K562 (cell line): Measurements from ENCODE around the gene CYP11A1. TPM values are rescaled to one million over a fixed set of nuclear protein-coding genes. Genes with fewer than 3 reads are reported as not detected.

ENCODE experiments used
- BMI1 ChIP-seq: fragments of 150-350 bp; IDR thresholded peaks from 2 replicates; pipeline ENCODE4 v1.6.1; 2014; ENCODE audit warnings: low read length
- CC2D1A ChIP-seq: fragments of 450-650 bp; IDR thresholded peaks from 2 replicates; pipeline ENCODE4 v1.6.1; 2017; ENCODE audit warnings: mild to moderate bottlenecking
- DPF2 ChIP-seq: fragments of 450-650 bp; IDR thresholded peaks from 2 replicates; pipeline ENCODE4 v1.6.1; 2016
- FOXP1 ChIP-seq: sonication (generic); formaldehyde crosslinking; IDR thresholded peaks from 2 replicates; pipeline ENCODE4 v1.8.0; 2022; ENCODE audit warnings: mild to moderate bottlenecking, missing genetic modification reagents
- GABPB2 ChIP-seq: fragments of 250-450 bp; sonication (Bioruptor Pico); conservative IDR thresholded peaks from 2 replicates; pipeline ENCODE4 v1.5.1; 2021; ENCODE audit warnings: mild to moderate bottlenecking
- GTF2A2 ChIP-seq: IDR thresholded peaks from 2 replicates; pipeline ENCODE4 v1.6.1; 2016; ENCODE audit warnings: mild to moderate bottlenecking, missing genetic modification characterization, missing compliant biosample characterization
- HDAC6 ChIP-seq: IDR thresholded peaks from 2 replicates; pipeline ENCODE4 v1.6.1; 2012; ENCODE audit warnings: low read depth, mild to moderate bottlenecking, control low read depth, inconsistent platforms, low read length, moderate library complexity
- HMGN3 ChIP-seq: IDR thresholded peaks from 2 replicates; pipeline ENCODE4 v1.6.1; 2011; ENCODE audit warnings: borderline replicate concordance, low read depth, mild to moderate bottlenecking, mixed read lengths, low read length; ENCODE audit not compliant: insufficient read length; ENCODE audit errors: extremely low read depth
- KDM4B ChIP-seq, 2 experiments: fragments of 450-650 bp in 1 of 2; sonication (generic) in 1 of 2; IDR thresholded peaks; 2 replicates each; pipeline ENCODE4 v1.6.1; 2016 to 2017; ENCODE audit warnings: borderline replicate concordance in 2 of 2, antibody characterized with exemption in 1 of 2, low read depth in 1 of 2, mild to moderate bottlenecking in 1 of 2
- POLR2H ChIP-seq: IDR thresholded peaks from 2 replicates; pipeline ENCODE4 v1.6.1; 2016; ENCODE audit warnings: missing genetic modification characterization, low read depth, mild to moderate bottlenecking, control low read depth, missing compliant biosample characterization, moderate library complexity
- PTBP1 ChIP-seq: fragments of 200-400 bp; formaldehyde crosslinking; IDR thresholded peaks from 2 replicates; pipeline ENCODE4 v1.6.1; 2017; ENCODE audit warnings: low read depth, low read length
- RBBP5 ChIP-seq: fragments of 200-600 bp; sonication (generic); IDR thresholded peaks from 2 replicates; pipeline ENCODE4 v1.6.1; 2012; ENCODE audit warnings: borderline replicate concordance, mild to moderate bottlenecking, low read length, control low read depth, inconsistent platforms; ENCODE audit not compliant: insufficient read depth, poor library complexity, severe bottlenecking
- RBM14 ChIP-seq: fragments of 200-400 bp; formaldehyde crosslinking; IDR thresholded peaks from 2 replicates; pipeline ENCODE4 v1.6.1; 2018; ENCODE audit warnings: low read depth, mild to moderate bottlenecking, low read length, moderate library complexity, borderline replicate concordance; ENCODE audit not compliant: insufficient read depth
- RBM25 ChIP-seq: fragments of 200-400 bp; formaldehyde crosslinking; IDR thresholded peaks from 2 replicates; pipeline ENCODE4 v1.6.1; 2018; ENCODE audit warnings: low read length, low read depth, moderate library complexity; ENCODE audit not compliant: severe bottlenecking
- SIN3B ChIP-seq: fragments of 450-650 bp; IDR thresholded peaks from 2 replicates; pipeline ENCODE4 v1.6.1; 2017; ENCODE audit warnings: low read depth, mild to moderate bottlenecking, moderate library complexity
- SMARCA5 ChIP-seq: fragments of 450-650 bp; IDR thresholded peaks from 2 replicates; pipeline ENCODE4 v1.6.1; 2016
- TFAM ChIP-seq: fragments of 250-450 bp; sonication (Bioruptor Pico); conservative IDR thresholded peaks from 2 replicates; pipeline ENCODE4 v1.5.0; 2021; ENCODE audit warnings: mild to moderate bottlenecking, moderate library complexity
- U2AF2 ChIP-seq: fragments of 200-400 bp; formaldehyde crosslinking; optimal IDR thresholded peaks from 2 replicates; pipeline ENCODE3; 2017; ENCODE audit warnings: low read depth, mild to moderate bottlenecking, low read length
- ZC3H8 ChIP-seq: fragments of 450-650 bp; IDR thresholded peaks from 2 replicates; pipeline ENCODE4 v1.6.1; 2017
- ZFX ChIP-seq: sonication (generic); formaldehyde crosslinking; IDR thresholded peaks from 2 replicates; pipeline ENCODE4 v1.8.0; 2022; ENCODE audit warnings: mild to moderate bottlenecking, missing genetic modification reagents, moderate library complexity
- ZKSCAN1 ChIP-seq: fragments of 150-350 bp; IDR thresholded peaks from 2 replicates; pipeline ENCODE4 v1.6.1; 2016; ENCODE audit warnings: low read depth, low read length
- ZNF224 ChIP-seq: sonication (generic); formaldehyde crosslinking; IDR thresholded peaks from 2 replicates; pipeline ENCODE4 v1.8.0; 2022; ENCODE audit warnings: mild to moderate bottlenecking, missing genetic modification reagents
- ZNF384 ChIP-seq: IDR thresholded peaks from 2 replicates; pipeline ENCODE4 v1.6.1; 2012; ENCODE audit warnings: low read depth, low read length, improper control_type of control experiment
- polyA plus RNA-seq, 8 experiments: library from polyadenylated mRNA; depleted of rRNA in 4 of 8; stranded (reverse) in 5 of 8; unstranded in 3 of 8; fragments of >200 nt; fragmentation: Nextera tagmentation in 2 of 8; fragmentation: Illumina TruSeq in 1 of 8; extraction: Ambion mirVana in 2 of 8; extraction: Trizol in 1 of 8; gene quantifications; 2 replicates each; pipeline versions ENCODE4 v1.2.1 to v1.2.3, GENCODE V29; 2011 to 2014; ENCODE audit warnings: inconsistent platforms in 1 of 8, missing spikeins in 1 of 8
- total RNA-seq, 7 experiments: library from RNA; depleted of rRNA in 6 of 7; stranded (reverse); fragments of >200 nt in 6 of 7; fragmentation: Illumina TruSeq in 2 of 7; extraction: Trizol in 2 of 7; gene quantifications; 2 replicates each; pipeline versions ENCODE4 v1.2.1 to v1.2.3, GENCODE V29; 2011 to 2021; ENCODE audit warnings: low replicate concordance in 1 of 7
- TF ChIP-seq, protein P1 (sequence below): fragments of 250-450 bp; sonication (Bioruptor Pico); IDR thresholded peaks from 2 replicates; pipeline ENCODE4 v1.5.1; 2021; ENCODE audit warnings: mild to moderate bottlenecking
- TF ChIP-seq, protein P2 (sequence below), 2 experiments: fragments of 450-650 bp in 1 of 2; sonication (generic) in 1 of 2; formaldehyde crosslinking in 1 of 2; IDR thresholded peaks in 1 of 2; conservative IDR thresholded peaks in 1 of 2; 2 replicates each; pipeline versions ENCODE4 v1.6.1 to v1.8.1; 2016 to 2023; ENCODE audit warnings: mild to moderate bottlenecking in 2 of 2, moderate library complexity in 2 of 2, inconsistent platforms in 1 of 2, missing genetic modification reagents in 1 of 2
- TF ChIP-seq, protein P3 (sequence below): fragments of 250-450 bp; sonication (Bioruptor Pico); IDR thresholded peaks from 2 replicates; pipeline ENCODE4 v1.8.0; 2021; ENCODE audit warnings: mild to moderate bottlenecking, moderate library complexity

CYP11A1 gene
- total and polyA plus RNA-seq, 9 of the 15 experiments (the other 6 are each of a cell fraction or from before 2014, with no cell fraction given), result 0.06 to 0.24 (median 0.10) TPM; not detected in 4

GRCh38 chr15:74373731-74374647, 6.5 kb upstream of the CYP11A1 start (continued):
- TF ChIP-seq, protein P1, sequence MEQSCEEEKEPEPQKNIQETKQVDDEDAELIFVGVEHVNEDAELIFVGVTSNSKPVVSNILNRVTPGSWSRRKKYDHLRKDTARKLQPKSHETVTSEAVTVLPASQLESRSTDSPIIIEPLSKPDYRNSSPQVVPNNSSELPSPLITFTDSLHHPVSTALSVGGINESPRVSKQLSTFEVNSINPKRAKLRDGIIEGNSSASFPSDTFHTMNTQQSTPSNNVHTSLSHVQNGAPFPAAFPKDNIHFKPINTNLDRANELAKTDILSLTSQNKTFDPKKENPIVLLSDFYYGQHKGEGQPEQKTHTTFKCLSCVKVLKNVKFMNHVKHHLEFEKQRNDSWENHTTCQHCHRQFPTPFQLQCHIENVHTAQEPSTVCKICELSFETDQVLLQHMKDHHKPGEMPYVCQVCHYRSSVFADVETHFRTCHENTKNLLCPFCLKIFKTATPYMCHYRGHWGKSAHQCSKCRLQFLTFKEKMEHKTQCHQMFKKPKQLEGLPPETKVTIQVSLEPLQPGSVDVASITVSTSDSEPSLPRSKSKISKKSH (CRISPR knock-in tag), result no peak
- TF ChIP-seq ZFX (CRISPR knock-in tag) (no peak; the same call in 1 of the 2 replicates), ZKSCAN1 (no peak), POLR2H (tag) (no peak), KDM4B (IDR thresholded peaks at IDR 0.05; ENCODE audit: borderline replicate concordance in 2 of 2, low read depth in 1 of 2) (no peak), PTBP1 (no peak), U2AF2 (no peak), ZC3H8 (no peak), HDAC6 (no peak), ZNF384 (no peak), GABPB2 (CRISPR knock-in tag) (no peak), GTF2A2 (tag) (no peak), SIN3B (0 out of 2 replicates have a peak, but pooled peaks have one; percentile 7), RBM14 (no peak), FOXP1 (CRISPR knock-in tag) (peak; percentile 46; the same call in 1 of the 2 replicates), SMARCA5 (no peak), BMI1 (no peak), TFAM (CRISPR knock-in tag) (no peak), HMGN3 (no peak), ZNF224 (no peak), DPF2 (no peak), RBBP5 (no peak), CC2D1A (peak; percentile 78), RBM25 (peak; percentile 92)
- TF ChIP-seq, protein P2, sequence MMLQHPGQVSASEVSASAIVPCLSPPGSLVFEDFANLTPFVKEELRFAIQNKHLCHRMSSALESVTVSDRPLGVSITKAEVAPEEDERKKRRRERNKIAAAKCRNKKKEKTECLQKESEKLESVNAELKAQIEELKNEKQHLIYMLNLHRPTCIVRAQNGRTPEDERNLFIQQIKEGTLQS (IDR thresholded peaks at IDR 0.05), result no peak
- TF ChIP-seq, protein P2 (CRISPR knock-in tag; conservative IDR thresholded peaks at IDR 0.05), result no peak
- TF ChIP-seq, protein P3, sequence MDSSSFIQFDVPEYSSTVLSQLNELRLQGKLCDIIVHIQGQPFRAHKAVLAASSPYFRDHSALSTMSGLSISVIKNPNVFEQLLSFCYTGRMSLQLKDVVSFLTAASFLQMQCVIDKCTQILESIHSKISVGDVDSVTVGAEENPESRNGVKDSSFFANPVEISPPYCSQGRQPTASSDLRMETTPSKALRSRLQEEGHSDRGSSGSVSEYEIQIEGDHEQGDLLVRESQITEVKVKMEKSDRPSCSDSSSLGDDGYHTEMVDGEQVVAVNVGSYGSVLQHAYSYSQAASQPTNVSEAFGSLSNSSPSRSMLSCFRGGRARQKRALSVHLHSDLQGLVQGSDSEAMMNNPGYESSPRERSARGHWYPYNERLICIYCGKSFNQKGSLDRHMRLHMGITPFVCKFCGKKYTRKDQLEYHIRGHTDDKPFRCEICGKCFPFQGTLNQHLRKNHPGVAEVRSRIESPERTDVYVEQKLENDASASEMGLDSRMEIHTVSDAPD (CRISPR knock-in tag), result no peak
